Measurements from ENCODE around the gene RPS18. TPM values are rescaled to one million over a fixed set of nuclear protein-coding genes. Genes with fewer than 3 reads are reported as not detected.
"Not testable (repeated sequence)": the region's sequence is repeated elsewhere in the genome, so short reads cannot be mapped to it uniquely, and the experiment has no call there.

Gene RPS18
- total RNA-seq, 2 donors from 2014 or later: 1,163 to 1,178 TPM

DNA sequence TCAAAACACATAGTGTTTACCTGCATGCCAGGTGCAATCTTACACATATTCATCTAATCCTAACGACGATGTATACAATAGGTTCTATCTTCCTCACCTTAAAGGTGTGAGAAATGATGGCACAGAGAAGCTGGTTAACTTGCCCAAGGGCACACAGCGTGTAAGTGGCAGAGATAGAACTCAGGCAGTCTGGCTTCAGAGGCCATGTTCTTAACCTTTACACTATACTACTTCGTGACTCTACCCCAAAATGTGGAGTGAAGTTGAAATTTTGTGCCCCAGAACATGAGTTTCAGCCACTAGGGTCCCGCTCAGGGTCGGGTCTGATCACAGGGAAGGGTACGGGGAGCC, 783 bp upstream of the RPS18 start:
- no peak for DNase-seq (ENCODE audit: low spot score)

DNA sequence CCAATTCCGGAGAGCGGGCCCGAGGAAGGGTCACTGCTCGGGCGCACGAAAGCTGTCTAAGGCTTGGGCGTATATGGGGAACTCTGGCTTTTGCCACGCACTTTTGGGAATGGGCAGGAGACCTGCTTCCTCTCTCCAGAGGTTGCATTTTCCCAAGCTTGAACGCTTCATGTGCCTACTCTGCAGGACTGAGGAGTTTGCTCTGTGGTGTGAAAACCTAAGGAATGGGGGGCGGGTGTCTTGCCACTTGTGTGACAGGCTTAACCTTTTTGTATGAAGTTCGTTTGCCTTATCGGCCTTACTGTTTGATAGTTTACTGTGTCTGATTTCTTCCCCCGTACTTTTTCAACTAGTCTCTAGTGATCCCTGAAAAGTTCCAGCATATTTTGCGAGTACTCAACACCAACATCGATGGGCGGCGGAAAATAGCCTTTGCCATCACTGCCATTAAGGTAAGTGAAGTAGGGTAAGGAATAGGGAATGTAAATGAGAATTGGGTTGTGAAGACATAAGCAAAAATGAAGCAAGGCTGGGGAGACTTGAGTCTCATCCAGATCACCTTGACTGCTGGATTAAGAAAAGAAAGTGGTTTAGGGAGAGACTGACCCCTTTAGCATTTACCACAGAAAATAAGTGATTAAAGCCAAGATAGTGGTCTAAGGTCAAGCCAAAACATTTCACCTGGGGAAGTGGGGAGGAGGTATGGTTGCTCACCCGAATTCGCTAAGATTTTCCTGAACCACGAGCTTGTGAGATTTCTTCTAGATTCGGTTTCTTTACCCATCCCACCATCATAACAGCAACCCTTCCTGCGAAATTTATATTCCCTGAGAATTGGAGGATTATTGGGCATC, 627 bp downstream of the RPS18 start:
- H3K36me3 ChIP-seq: peaks cover 20% of the 10 kb centered on the region

More for the DNA sequence above, 783 bp upstream of the RPS18 start:
- peaks cover 33% of the 10 kb centered on the region for H3K36me3 ChIP-seq
- H3K27ac ChIP-seq: peak overlapping the region; percentile 94 to 96
- H3K4me3 ChIP-seq: peak overlapping the region; percentile 89
- peaks cover 21 to 45% of the 10 kb centered on the region in 2 donors for H3K4me1 ChIP-seq (ENCODE audit: control insufficient read depth in 1 of 2, low read depth in 2 of 2)
- no peaks in the 10 kb centered on the region for H3K9me3 ChIP-seq
- no peak for ATAC-seq (ENCODE audit: insufficient number of reproducible peaks, low FRiP score, low read depth)
- TF ChIP-seq, protein P1, sequence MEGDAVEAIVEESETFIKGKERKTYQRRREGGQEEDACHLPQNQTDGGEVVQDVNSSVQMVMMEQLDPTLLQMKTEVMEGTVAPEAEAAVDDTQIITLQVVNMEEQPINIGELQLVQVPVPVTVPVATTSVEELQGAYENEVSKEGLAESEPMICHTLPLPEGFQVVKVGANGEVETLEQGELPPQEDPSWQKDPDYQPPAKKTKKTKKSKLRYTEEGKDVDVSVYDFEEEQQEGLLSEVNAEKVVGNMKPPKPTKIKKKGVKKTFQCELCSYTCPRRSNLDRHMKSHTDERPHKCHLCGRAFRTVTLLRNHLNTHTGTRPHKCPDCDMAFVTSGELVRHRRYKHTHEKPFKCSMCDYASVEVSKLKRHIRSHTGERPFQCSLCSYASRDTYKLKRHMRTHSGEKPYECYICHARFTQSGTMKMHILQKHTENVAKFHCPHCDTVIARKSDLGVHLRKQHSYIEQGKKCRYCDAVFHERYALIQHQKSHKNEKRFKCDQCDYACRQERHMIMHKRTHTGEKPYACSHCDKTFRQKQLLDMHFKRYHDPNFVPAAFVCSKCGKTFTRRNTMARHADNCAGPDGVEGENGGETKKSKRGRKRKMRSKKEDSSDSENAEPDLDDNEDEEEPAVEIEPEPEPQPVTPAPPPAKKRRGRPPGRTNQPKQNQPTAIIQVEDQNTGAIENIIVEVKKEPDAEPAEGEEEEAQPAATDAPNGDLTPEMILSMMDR (IDR thresholded peaks at IDR 0.05): no peak
- no peaks in the 10 kb centered on the region for H3K27me3 ChIP-seq (replicated peaks; ENCODE audit: insufficient read depth)

DNA sequence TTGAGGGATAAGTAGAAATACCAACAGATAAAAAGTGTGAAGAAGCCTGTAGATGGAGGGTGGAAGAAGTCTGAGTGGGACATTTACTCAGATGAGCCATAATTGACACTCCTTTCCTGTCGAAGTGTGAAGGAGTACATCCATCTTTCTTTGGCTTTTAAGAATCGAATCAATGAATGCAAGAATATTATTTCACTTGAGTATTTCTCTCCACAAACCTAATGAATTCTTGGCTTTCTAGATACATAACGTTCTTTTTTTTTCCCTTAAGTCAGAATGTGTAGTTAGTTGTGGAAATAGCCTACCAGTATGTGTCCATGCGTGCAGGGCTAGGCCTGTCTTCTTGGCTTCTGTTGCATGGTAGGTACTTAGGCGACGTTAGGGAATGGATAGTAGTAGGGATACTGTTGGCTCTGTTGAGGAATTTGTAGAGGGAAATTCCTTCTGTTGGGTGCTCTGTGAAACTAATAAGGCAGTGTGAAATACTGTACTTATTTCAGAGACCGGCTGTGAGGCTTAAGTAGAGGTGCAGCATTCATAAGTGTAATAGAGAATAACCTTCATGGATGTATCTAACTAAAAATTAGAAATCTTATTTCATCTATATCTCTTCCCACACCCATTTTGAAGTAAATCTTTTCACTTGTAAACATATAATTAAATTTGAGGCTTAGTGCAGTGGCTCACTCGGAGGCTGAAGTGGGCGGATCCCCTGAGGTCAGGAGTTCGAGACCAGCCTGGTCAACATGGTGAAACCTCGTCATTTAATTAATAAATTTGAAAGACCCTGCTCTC, 1.5 kb downstream of the RPS18 start:
- H3K4me1 ChIP-seq (ENCODE audit: control insufficient read depth in 1 of 2, low read depth in 2 of 2): peaks cover 27 to 58% of the 10 kb centered on the region in 2 donors
- TF ChIP-seq, protein P1 (IDR thresholded peaks at IDR 0.05): no peak
- DNase-seq (ENCODE audit: low spot score) (no peak), ATAC-seq (ENCODE audit: insufficient number of reproducible peaks, low FRiP score, low read depth) (no peak)
- no peaks in the 10 kb centered on the region for H3K9me3 ChIP-seq
- peak overlapping the region; percentile 89 for H3K4me3 ChIP-seq
- H3K27me3 ChIP-seq (replicated peaks; ENCODE audit: insufficient read depth): no peaks in the 10 kb centered on the region
- peaks cover 12% of the 10 kb centered on the region for H3K36me3 ChIP-seq
- peak overlapping the region in 1 of 2 donors; percentile 94 for H3K27ac ChIP-seq

More for the DNA sequence above, 627 bp downstream of the RPS18 start:
- Histone ChIP-seq H3K4me3 (peak overlapping the region; percentile 89), H3K9me3 (no peaks in the 10 kb centered on the region), H3K4me1 (ENCODE audit: control insufficient read depth in 1 of 2, low read depth in 2 of 2) (peaks cover 27 to 53% of the 10 kb centered on the region in 2 donors), H3K27me3 (replicated peaks; ENCODE audit: insufficient read depth) (no peaks in the 10 kb centered on the region), H3K27ac (peak overlapping the region; percentile 94 to 96)
- ATAC-seq (ENCODE audit: insufficient number of reproducible peaks, low FRiP score, low read depth): no peak
- no peak for DNase-seq (ENCODE audit: low spot score)
- TF ChIP-seq, protein P1 (IDR thresholded peaks at IDR 0.05): no peak

DNA sequence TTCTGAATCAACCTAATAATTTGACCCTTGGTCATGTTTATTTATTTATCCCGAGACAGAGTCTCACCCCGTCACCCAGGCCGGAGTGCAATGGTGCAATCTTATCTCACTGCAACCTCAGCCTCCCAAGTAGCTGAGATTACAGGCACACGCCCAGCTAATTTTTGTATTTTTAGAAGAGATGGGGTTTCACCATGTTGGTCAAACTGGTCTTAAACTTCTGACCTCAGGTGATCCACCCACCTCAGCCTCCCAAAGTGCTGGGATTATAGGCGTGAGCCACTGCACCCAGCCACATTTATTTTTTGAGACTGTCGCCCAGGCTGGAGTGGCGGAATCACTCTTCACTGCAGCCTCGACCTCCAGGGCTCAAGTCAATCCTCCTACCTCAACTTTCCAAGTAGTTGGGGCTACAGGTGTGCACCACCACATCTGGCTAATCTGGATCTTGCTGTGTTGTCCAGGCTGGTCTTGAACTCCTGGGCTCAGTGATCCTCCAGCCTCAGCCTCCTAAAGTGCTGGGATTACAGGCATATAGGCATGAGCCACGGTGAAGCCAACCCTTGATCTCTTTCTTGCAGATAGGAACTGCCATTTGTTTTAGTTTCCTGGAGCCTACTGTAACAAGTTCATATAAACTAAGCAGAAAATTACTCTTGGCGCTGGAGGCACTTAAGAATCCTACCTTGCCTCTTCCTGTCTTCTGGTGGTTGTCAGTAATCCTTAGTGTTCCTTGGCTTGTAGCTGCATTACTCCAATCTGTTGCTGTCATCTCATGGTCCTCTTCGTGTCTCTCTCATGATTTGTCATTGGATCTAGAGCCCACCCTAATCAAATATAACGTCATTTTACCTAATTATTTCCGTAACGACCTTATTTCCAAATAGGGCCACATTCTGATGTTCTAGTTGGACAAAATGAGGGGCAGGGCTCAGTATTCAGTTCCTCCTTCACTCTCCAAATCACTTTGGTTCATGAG, 2.3 kb downstream of the RPS18 start:
- H3K4me3 ChIP-seq: no peak overlapping the region
- peaks cover 27 to 63% of the 10 kb centered on the region in 2 donors for H3K4me1 ChIP-seq (ENCODE audit: control insufficient read depth in 1 of 2, low read depth in 2 of 2)
- TF ChIP-seq, protein P1 (IDR thresholded peaks at IDR 0.05): no peak
- H3K36me3 ChIP-seq: peaks cover 10% of the 10 kb centered on the region
- ATAC-seq (ENCODE audit: insufficient number of reproducible peaks, low FRiP score, low read depth) (no peak), DNase-seq (ENCODE audit: low spot score) (no peak)
- no peaks in the 10 kb centered on the region for H3K9me3 ChIP-seq
- no peak overlapping the region for H3K27ac ChIP-seq
- no peaks in the 10 kb centered on the region for H3K27me3 ChIP-seq (replicated peaks; ENCODE audit: insufficient read depth)

DNA sequence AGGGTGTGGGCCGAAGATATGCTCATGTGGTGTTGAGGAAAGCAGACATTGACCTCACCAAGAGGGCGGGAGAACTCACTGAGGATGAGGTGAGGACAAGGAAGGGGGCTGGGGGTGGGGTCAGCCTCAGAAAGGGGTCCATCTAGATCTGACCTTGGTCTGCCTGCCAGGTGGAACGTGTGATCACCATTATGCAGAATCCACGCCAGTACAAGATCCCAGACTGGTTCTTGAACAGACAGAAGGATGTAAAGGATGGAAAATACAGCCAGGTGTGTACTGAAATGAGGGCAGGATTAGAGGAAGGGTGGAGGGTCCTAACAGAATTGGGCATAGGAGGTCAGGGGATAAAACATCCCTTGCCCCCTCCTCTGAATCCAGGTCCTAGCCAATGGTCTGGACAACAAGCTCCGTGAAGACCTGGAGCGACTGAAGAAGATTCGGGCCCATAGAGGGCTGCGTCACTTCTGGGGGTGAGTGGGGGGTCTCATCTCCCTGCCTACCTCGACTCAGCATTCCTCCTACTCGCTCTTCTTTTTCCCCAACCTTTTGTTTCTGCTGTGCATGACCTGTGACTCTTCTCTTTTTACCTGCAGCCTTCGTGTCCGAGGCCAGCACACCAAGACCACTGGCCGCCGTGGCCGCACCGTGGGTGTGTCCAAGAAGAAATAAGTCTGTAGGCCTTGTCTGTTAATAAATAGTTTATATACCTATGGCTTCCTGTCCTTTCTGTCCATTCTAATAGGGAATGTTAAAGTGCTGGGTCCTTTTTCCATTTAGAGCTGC, 4.1 kb downstream of the RPS18 start:
- H3K4me3 ChIP-seq: peak overlapping the region; percentile 86
- not testable (repeated sequence) for H3K27me3 ChIP-seq (replicated peaks; ENCODE audit: insufficient read depth)
- H3K4me1 ChIP-seq (ENCODE audit: control insufficient read depth in 1 of 2, low read depth in 2 of 2): peaks cover 27 to 53% of the 10 kb centered on the region in 2 donors

More for the DNA sequence above, 4.1 kb downstream of the RPS18 start:
- H3K27ac ChIP-seq: peak overlapping the region; percentile 88 to 95
- ATAC-seq (ENCODE audit: insufficient number of reproducible peaks, low FRiP score, low read depth); H3K9me3 ChIP-seq; H3K36me3 ChIP-seq; DNase-seq (ENCODE audit: low spot score): not testable (repeated sequence)
